ENCODE data around the gene IGSF22. TPM values are rescaled to one million over a fixed set of nuclear protein-coding genes. Genes with fewer than 3 reads are reported as not detected.

Gene IGSF22
- total RNA-seq, 1 experiment from 2014 or later: not detected

DNA sequence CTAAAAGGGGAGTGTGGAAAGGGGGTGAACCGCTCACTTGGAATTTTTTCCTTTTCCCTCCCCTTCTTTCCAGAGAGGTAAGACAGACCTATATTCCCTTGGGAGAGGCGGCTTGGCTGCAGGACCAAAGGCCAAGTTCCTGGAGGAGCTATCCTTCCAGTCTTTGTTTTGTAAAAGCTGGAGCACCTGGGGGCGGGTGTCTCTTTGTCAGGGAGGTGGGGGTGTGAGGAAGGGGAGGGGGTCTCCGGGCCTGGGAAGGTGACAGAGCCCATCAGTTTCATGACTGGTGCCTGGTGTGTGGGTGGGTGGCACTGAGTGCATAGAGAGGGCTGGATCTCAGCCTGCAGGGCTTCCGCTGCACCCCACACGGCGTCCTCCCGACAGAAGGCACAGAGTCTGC is 47.1 kb upstream of the IGSF22 start:
- CTCF ChIA-PET: interaction anchor here (1.8 kb wide), 1 partner anchor 8 kb away, joined by 12 read pairs; no protein-coding TSS in a partner anchor
- H3K79me2 ChIP-seq (ENCODE audit: insufficient read depth, low read length): no peaks in the 10 kb centered on the region
- TF ChIP-seq YY1 (IDR thresholded peaks at IDR 0.05; ENCODE audit: extremely low read depth, insufficient replicate concordance, low read depth, low read length) (no peak), POLR2A (IDR thresholded peaks at IDR 0.05; ENCODE audit: borderline replicate concordance, extremely low read depth, insufficient read depth, insufficient read length) (no peak), ELF1 (IDR thresholded peaks at IDR 0.05; ENCODE audit: borderline replicate concordance, low read depth) (no peak)
- TF ChIP-seq, protein P1, sequence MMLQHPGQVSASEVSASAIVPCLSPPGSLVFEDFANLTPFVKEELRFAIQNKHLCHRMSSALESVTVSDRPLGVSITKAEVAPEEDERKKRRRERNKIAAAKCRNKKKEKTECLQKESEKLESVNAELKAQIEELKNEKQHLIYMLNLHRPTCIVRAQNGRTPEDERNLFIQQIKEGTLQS (IDR thresholded peaks at IDR 0.05): no peak
- TF ChIP-seq, protein P2, sequence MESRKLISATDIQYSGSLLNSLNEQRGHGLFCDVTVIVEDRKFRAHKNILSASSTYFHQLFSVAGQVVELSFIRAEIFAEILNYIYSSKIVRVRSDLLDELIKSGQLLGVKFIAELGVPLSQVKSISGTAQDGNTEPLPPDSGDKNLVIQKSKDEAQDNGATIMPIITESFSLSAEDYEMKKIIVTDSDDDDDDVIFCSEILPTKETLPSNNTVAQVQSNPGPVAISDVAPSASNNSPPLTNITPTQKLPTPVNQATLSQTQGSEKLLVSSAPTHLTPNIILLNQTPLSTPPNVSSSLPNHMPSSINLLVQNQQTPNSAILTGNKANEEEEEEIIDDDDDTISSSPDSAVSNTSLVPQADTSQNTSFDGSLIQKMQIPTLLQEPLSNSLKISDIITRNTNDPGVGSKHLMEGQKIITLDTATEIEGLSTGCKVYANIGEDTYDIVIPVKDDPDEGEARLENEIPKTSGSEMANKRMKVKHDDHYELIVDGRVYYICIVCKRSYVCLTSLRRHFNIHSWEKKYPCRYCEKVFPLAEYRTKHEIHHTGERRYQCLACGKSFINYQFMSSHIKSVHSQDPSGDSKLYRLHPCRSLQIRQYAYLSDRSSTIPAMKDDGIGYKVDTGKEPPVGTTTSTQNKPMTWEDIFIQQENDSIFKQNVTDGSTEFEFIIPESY (IDR thresholded peaks at IDR 0.05; ENCODE audit: extremely low read depth, insufficient replicate concordance, low read length): no peak
- no peak overlapping the region for H2AFZ ChIP-seq (ENCODE audit: low read depth, low read length, poor library complexity, severe bottlenecking)
- H3K9me3 ChIP-seq (ENCODE audit: control insufficient read depth in 1 of 2, insufficient read depth in 1 of 2, low read depth in 1 of 2, low read length in 2 of 2): no peaks in the 10 kb centered on the region
- DNase-seq (ENCODE audit: low read depth, low spot score): no peak
- no peak overlapping the region for H3K27ac ChIP-seq (ENCODE audit: low read depth, low read length)
- POLR2A ChIA-PET: interaction anchor here (0.7 kb wide), 1 partner anchor 482 kb away, joined by 3 read pairs; no protein-coding TSS in a partner anchor
- RAD21 ChIA-PET (ENCODE audit: low non-redundant PET in 1 of 2, low total read pairs in 2 of 2, uncharacterized antibody in 2 of 2, unreplicated experiment in 2 of 2): no interaction called here
- no peak overlapping the region for H3K4me2 ChIP-seq (ENCODE audit: low read length)
- no peak for ATAC-seq
- no peak overlapping the region for H3K9ac ChIP-seq (ENCODE audit: low read length)
- intact Hi-C loops (cut with micrococcal nuclease): no loop called here
- H3K9me2 ChIP-seq (ENCODE audit: insufficient read depth): no peaks in the 10 kb centered on the region
- no peaks in the 10 kb centered on the region for H3K27me3 ChIP-seq (ENCODE audit: insufficient read depth, low read length)
- H3K4me1 ChIP-seq (ENCODE audit: control insufficient read depth in 1 of 2, insufficient read depth in 2 of 2, low read length in 2 of 2): no peaks in the 10 kb centered on the region
- no peaks in the 10 kb centered on the region for H3K36me3 ChIP-seq (ENCODE audit: control insufficient read depth in 1 of 2, insufficient read depth in 2 of 2, low read length in 2 of 2)
- no peaks in the 10 kb centered on the region for H4K20me1 ChIP-seq (ENCODE audit: insufficient read depth)
- BruUV-seq (replicated peaks): no TSS peak
- H3K4me3 ChIP-seq (replicated peaks in 1 of 2; ENCODE audit: low read depth in 1 of 2, low read length in 2 of 2): no peak overlapping the region

DNA sequence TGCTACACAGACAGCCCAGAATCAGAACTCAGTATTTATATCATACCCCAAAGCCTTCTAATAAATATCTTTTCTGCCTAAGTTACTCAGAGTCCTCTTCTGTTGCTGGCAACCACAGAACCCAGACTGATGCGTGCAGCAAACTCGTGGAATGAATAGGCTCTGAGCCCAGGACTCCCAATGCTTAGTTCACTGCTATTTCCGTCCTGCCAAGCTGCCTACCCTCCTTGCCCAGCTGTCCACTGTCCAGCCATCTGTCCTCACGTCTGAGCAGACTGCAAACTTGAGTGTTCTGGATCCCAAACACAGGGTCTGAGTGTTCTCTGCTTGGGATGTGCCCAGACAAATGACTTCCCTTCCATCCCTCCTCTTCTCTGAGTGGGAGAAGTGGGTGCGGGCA is 46.2 kb upstream of the IGSF22 start:
- Histone ChIP-seq H3K79me2 (ENCODE audit: insufficient read depth, low read length) (no peaks in the 10 kb centered on the region), H2AFZ (ENCODE audit: low read depth, low read length, poor library complexity, severe bottlenecking) (no peak overlapping the region), H3K9me3 (ENCODE audit: control insufficient read depth in 1 of 2, insufficient read depth in 1 of 2, low read depth in 1 of 2, low read length in 2 of 2) (no peaks in the 10 kb centered on the region), H3K4me1 (ENCODE audit: control insufficient read depth in 1 of 2, insufficient read depth in 2 of 2, low read length in 2 of 2) (no peaks in the 10 kb centered on the region), H3K9ac (ENCODE audit: low read length) (no peak overlapping the region), H3K27me3 (ENCODE audit: insufficient read depth, low read length) (no peaks in the 10 kb centered on the region), H3K9me2 (ENCODE audit: insufficient read depth) (no peaks in the 10 kb centered on the region), H3K4me2 (ENCODE audit: low read length) (no peak overlapping the region), H3K36me3 (ENCODE audit: control insufficient read depth in 1 of 2, insufficient read depth in 2 of 2, low read length in 2 of 2) (no peaks in the 10 kb centered on the region), H4K20me1 (ENCODE audit: insufficient read depth) (no peaks in the 10 kb centered on the region), H3K27ac (ENCODE audit: low read depth, low read length) (no peak overlapping the region), H3K4me3 (replicated peaks in 1 of 2; ENCODE audit: low read depth in 1 of 2, low read length in 2 of 2) (no peak overlapping the region)
- ChIA-PET POLR2A (no interaction called here), RAD21 (ENCODE audit: low non-redundant PET in 1 of 2, low total read pairs in 2 of 2, uncharacterized antibody in 2 of 2, unreplicated experiment in 2 of 2) (no interaction called here), CTCF (no interaction called here)
- DNase-seq (ENCODE audit: low read depth, low spot score): no peak
- no TSS peak for BruUV-seq (replicated peaks)
- no peak for ATAC-seq
- intact Hi-C loops (cut with micrococcal nuclease): no loop called here
- TF ChIP-seq TCF7L2 (IDR thresholded peaks at IDR 0.05; ENCODE audit: borderline replicate concordance, extremely low read depth, insufficient read depth, insufficient read length): no peak
- TF ChIP-seq, protein P3, sequence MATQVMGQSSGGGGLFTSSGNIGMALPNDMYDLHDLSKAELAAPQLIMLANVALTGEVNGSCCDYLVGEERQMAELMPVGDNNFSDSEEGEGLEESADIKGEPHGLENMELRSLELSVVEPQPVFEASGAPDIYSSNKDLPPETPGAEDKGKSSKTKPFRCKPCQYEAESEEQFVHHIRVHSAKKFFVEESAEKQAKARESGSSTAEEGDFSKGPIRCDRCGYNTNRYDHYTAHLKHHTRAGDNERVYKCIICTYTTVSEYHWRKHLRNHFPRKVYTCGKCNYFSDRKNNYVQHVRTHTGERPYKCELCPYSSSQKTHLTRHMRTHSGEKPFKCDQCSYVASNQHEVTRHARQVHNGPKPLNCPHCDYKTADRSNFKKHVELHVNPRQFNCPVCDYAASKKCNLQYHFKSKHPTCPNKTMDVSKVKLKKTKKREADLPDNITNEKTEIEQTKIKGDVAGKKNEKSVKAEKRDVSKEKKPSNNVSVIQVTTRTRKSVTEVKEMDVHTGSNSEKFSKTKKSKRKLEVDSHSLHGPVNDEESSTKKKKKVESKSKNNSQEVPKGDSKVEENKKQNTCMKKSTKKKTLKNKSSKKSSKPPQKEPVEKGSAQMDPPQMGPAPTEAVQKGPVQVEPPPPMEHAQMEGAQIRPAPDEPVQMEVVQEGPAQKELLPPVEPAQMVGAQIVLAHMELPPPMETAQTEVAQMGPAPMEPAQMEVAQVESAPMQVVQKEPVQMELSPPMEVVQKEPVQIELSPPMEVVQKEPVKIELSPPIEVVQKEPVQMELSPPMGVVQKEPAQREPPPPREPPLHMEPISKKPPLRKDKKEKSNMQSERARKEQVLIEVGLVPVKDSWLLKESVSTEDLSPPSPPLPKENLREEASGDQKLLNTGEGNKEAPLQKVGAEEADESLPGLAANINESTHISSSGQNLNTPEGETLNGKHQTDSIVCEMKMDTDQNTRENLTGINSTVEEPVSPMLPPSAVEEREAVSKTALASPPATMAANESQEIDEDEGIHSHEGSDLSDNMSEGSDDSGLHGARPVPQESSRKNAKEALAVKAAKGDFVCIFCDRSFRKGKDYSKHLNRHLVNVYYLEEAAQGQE (IDR thresholded peaks at IDR 0.05; ENCODE audit: low read depth): no peak
- no peak for TF ChIP-seq YY1 (IDR thresholded peaks at IDR 0.05; ENCODE audit: extremely low read depth, insufficient replicate concordance, low read depth, low read length)
- TF ChIP-seq CEBPB (IDR thresholded peaks at IDR 0.05; ENCODE audit: low read depth): no peak
- no peak for TF ChIP-seq ELF1 (IDR thresholded peaks at IDR 0.05; ENCODE audit: borderline replicate concordance, low read depth)
- no peak for TF ChIP-seq POLR2A (IDR thresholded peaks at IDR 0.05; ENCODE audit: borderline replicate concordance, extremely low read depth, insufficient read depth, insufficient read length)
- TF ChIP-seq, protein P1 (IDR thresholded peaks at IDR 0.05): no peak
- TF ChIP-seq, protein P4, sequence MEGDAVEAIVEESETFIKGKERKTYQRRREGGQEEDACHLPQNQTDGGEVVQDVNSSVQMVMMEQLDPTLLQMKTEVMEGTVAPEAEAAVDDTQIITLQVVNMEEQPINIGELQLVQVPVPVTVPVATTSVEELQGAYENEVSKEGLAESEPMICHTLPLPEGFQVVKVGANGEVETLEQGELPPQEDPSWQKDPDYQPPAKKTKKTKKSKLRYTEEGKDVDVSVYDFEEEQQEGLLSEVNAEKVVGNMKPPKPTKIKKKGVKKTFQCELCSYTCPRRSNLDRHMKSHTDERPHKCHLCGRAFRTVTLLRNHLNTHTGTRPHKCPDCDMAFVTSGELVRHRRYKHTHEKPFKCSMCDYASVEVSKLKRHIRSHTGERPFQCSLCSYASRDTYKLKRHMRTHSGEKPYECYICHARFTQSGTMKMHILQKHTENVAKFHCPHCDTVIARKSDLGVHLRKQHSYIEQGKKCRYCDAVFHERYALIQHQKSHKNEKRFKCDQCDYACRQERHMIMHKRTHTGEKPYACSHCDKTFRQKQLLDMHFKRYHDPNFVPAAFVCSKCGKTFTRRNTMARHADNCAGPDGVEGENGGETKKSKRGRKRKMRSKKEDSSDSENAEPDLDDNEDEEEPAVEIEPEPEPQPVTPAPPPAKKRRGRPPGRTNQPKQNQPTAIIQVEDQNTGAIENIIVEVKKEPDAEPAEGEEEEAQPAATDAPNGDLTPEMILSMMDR (IDR thresholded peaks at IDR 0.05 in 2 of 3, conservative IDR thresholded peaks at IDR 0.05 in 1 of 3; ENCODE audit: borderline replicate concordance in 1 of 3, insufficient read depth in 1 of 3, low read depth in 2 of 3, low read length in 2 of 3): no peak

All from HCT116 (cell line).